GM23338 (cell line): ENCODE data around the gene IGF2BP2. TPM values are rescaled to one million over a fixed set of nuclear protein-coding genes. Genes with fewer than 3 reads are reported as not detected.
"Not testable (repeated sequence)": the region's sequence is repeated elsewhere in the genome, so short reads cannot be mapped to it uniquely, and the experiment has no call there.

Experiments used
- ATAC-seq: fragments of 200-7000 bp; cut with Tn5 transposase; 3 replicates; pipeline ENCODE4 v1.9.1; 2020
- DNase-seq: peaks from one replicate; pipeline ENCODE4 v3.0.0-alpha.2; 2015; ENCODE audit warnings: low spot score
- H2AFZ ChIP-seq: fragments of 200-600 bp; sonication (generic); 2 replicates; pipeline ENCODE4 v1.8.0; 2016; ENCODE audit warnings: antibody characterized with exemption, mild to moderate bottlenecking, moderate library complexity
- H3F3A ChIP-seq: fragments of 200-600 bp; sonication (generic); replicated peaks from 2 replicates; pipeline ENCODE4 v1.8.0; 2017; ENCODE audit warnings: antibody characterized with exemption, mixed run types, low read depth
- H3K27ac ChIP-seq: fragments of 200-600 bp; sonication (generic); 2 replicates; pipeline ENCODE4 v1.6.1; 2016; ENCODE audit warnings: low read depth
- H3K27me3 ChIP-seq: fragments of 200-600 bp; sonication (generic); 2 replicates; pipeline ENCODE4 v1.8.0; 2016; ENCODE audit warnings: mild to moderate bottlenecking, mixed run types, moderate library complexity; ENCODE audit not compliant: insufficient read depth
- H3K36me3 ChIP-seq: fragments of 200-600 bp; sonication (generic); 2 replicates; pipeline ENCODE4 v1.8.0; 2016; ENCODE audit warnings: mild to moderate bottlenecking; ENCODE audit not compliant: insufficient read depth
- H3K4me1 ChIP-seq: fragments of 200-600 bp; sonication (generic); 2 replicates; pipeline ENCODE4 v1.8.0; 2016; ENCODE audit warnings: mild to moderate bottlenecking, moderate library complexity; ENCODE audit not compliant: insufficient read depth
- H3K4me2 ChIP-seq: fragments of 200-600 bp; sonication (generic); 2 replicates; pipeline ENCODE4 v1.7.1; 2017; ENCODE audit warnings: mixed run types
- H3K4me3 ChIP-seq: fragments of 200-600 bp; sonication (generic); 2 replicates; pipeline ENCODE4 v1.6.1; 2016; ENCODE audit warnings: mixed run types
- H3K79me2 ChIP-seq: fragments of 200-600 bp; sonication (generic); replicated peaks from 2 replicates; pipeline ENCODE4 v1.8.0; 2017; ENCODE audit warnings: mild to moderate bottlenecking; ENCODE audit not compliant: insufficient read depth
- H3K9me2 ChIP-seq: fragments of 200-600 bp; sonication (generic); 2 replicates; pipeline ENCODE4 v1.8.0; 2017; ENCODE audit not compliant: insufficient read depth
- H4K20me1 ChIP-seq: fragments of 200-600 bp; sonication (generic); replicated peaks from 2 replicates; pipeline ENCODE4 v1.8.0; 2017; ENCODE audit warnings: mild to moderate bottlenecking; ENCODE audit not compliant: insufficient read depth
- H3K27ac Mint-ChIP-seq: 2 replicates; pipeline ENCODE4 v1.8.0; 2020; ENCODE audit warnings: inconsistent platforms, mild to moderate bottlenecking, moderate library complexity, mixed read lengths
- H3K27me3 Mint-ChIP-seq: 3 replicates; pipeline ENCODE4 v1.8.0; 2022; ENCODE audit warnings: low read depth, mild to moderate bottlenecking, moderate library complexity, mixed read lengths, inconsistent platforms; ENCODE audit not compliant: insufficient read depth, poor library complexity
- H3K36me3 Mint-ChIP-seq: 3 replicates; pipeline ENCODE4 v1.8.0; 2021; ENCODE audit warnings: low read depth, mild to moderate bottlenecking, inconsistent platforms, moderate library complexity, mixed read lengths
- H3K4me1 Mint-ChIP-seq: 3 replicates; pipeline ENCODE4 v1.8.0; 2020; ENCODE audit warnings: mild to moderate bottlenecking, inconsistent platforms, mixed read lengths
- H3K4me3 Mint-ChIP-seq: 3 replicates; pipeline ENCODE4 v1.8.0; 2021; ENCODE audit warnings: moderate library complexity, mild to moderate bottlenecking, inconsistent platforms, mixed read lengths
- H3K9me3 Mint-ChIP-seq: 3 replicates; pipeline ENCODE4 v1.8.0; 2020; ENCODE audit warnings: moderate library complexity, mild to moderate bottlenecking, inconsistent platforms, mixed read lengths
- CREB1 ChIP-seq: fragments of 250-450 bp; sonication (Bioruptor Pico); IDR thresholded peaks from 2 replicates; pipeline ENCODE4 v1.5.0; 2020; ENCODE audit warnings: low read depth, mild to moderate bottlenecking, moderate library complexity
- CTCF ChIP-seq, 2 experiments: fragments of 200-600 bp in 1 of 2; sonication (generic) in 1 of 2; conservative IDR thresholded peaks; 2 replicates each; pipeline versions ENCODE4 v1.5.1 to v1.6.1; 2016 to 2017; ENCODE audit warnings: antibody characterized with exemption in 2 of 2, low read depth in 2 of 2, mild to moderate bottlenecking in 2 of 2, moderate library complexity in 1 of 2
- ETS1 ChIP-seq: IDR thresholded peaks from 2 replicates; pipeline ENCODE4 v1.6.1; 2016; ENCODE audit warnings: antibody characterized with exemption
- EZH2 ChIP-seq: fragments of 200-600 bp; sonication (generic); IDR thresholded peaks from one replicate; pipeline ENCODE4 v1.8.0; 2017; ENCODE audit warnings: antibody characterized with exemption, mild to moderate bottlenecking, low read depth; ENCODE audit not compliant: unreplicated experiment
- EZH2phosphoT487 ChIP-seq: fragments of 200-600 bp; sonication (generic); IDR thresholded peaks from one replicate; pipeline ENCODE4 v1.8.1; 2018; ENCODE audit warnings: antibody characterized with exemption; ENCODE audit not compliant: unreplicated experiment
- JUNB ChIP-seq: IDR thresholded peaks from one replicate; pipeline ENCODE4 v1.6.1; 2016; ENCODE audit warnings: antibody characterized with exemption; ENCODE audit not compliant: unreplicated experiment
- NANOG ChIP-seq: IDR thresholded peaks from 2 replicates; pipeline ENCODE4 v1.6.1; 2016; ENCODE audit warnings: antibody characterized with exemption, borderline replicate concordance
- POLR2AphosphoS5 ChIP-seq: IDR thresholded peaks from 2 replicates; pipeline ENCODE4 v1.6.1; 2016; ENCODE audit warnings: antibody characterized with exemption, low read depth
- STAT1 ChIP-seq: IDR thresholded peaks from one replicate; pipeline ENCODE4 v1.6.1; 2016; ENCODE audit warnings: antibody characterized with exemption; ENCODE audit not compliant: unreplicated experiment
- ZNF114 ChIP-seq: fragments of 250-450 bp; sonication (Bioruptor Pico); IDR thresholded peaks from 2 replicates; pipeline ENCODE4 v1.5.0; 2020; ENCODE audit warnings: mild to moderate bottlenecking, moderate library complexity
- ZNF331 ChIP-seq: fragments of 250-450 bp; sonication (Bioruptor Pico); IDR thresholded peaks from 2 replicates; pipeline ENCODE4 v1.5.0; 2020; ENCODE audit warnings: low read depth, mild to moderate bottlenecking, moderate library complexity
- polyA plus RNA-seq: library from polyadenylated mRNA; unstranded; fragments of >200 nt; fragmentation: Nextera tagmentation; extraction: Ambion mirVana; gene quantifications from 2 replicates; pipeline ENCODE4 v1.2.1, GENCODE V29; 2016
- total RNA-seq: library from RNA; depleted of rRNA; stranded (reverse); fragments of >200 nt; shearing (Covaris generic); gene quantifications from 2 replicates; pipeline ENCODE4 v1.2.3, GENCODE V29; 2014

Gene IGF2BP2
- total and polyA plus RNA-seq, 2 experiments from 2014 or later: 82.9 to 84.5 TPM

- TF ChIP-seq EZH2: no peak
- TF ChIP-seq NANOG: no peak
- no peak for TF ChIP-seq POLR2AphosphoS5
- TF ChIP-seq JUNB: no peak
These were observed 185.1 kb downstream of the IGF2BP2 start (continued) for GRCh38 chr3:185639632-185640206.

- H3K79me2 ChIP-seq, H4K20me1 ChIP-seq, H3F3A ChIP-seq, ATAC-seq, H2AFZ ChIP-seq, H3K4me2 ChIP-seq, H3K4me3 Mint-ChIP-seq, H3K9me2 ChIP-seq, H3K36me3 ChIP-seq, H3K4me3 ChIP-seq, H3K27ac ChIP-seq, H3K27ac Mint-ChIP-seq, DNase-seq, H3K9me3 Mint-ChIP-seq, H3K27me3 ChIP-seq, H3K4me1 Mint-ChIP-seq, H3K4me1 ChIP-seq: not testable (repeated sequence)
- Mint-ChIP-seq H3K36me3 (peaks cover 12% of the 10 kb centered on the region), H3K27me3 (peaks cover 17% of the 10 kb centered on the region)
These were observed 186.2 kb downstream of the IGF2BP2 start for GRCh38 chr3:185638651-185639050.

- Histone ChIP-seq H3K4me2 (no peak overlapping the region), H3K9me2 (no peaks in the 10 kb centered on the region), H4K20me1 (no peaks in the 10 kb centered on the region), H3K27me3 (no peaks in the 10 kb centered on the region), H3F3A (no peaks in the 10 kb centered on the region), H3K27ac (no peak overlapping the region), H3K4me1 (no peaks in the 10 kb centered on the region), H2AFZ (no peak overlapping the region), H3K4me3 (no peak overlapping the region), H3K36me3 (no peaks in the 10 kb centered on the region), H3K79me2 (no peaks in the 10 kb centered on the region)
- H3K4me1 Mint-ChIP-seq: no peaks in the 10 kb centered on the region; the same call in 1 of the 3 replicates
- no peak overlapping the region for H3K27ac Mint-ChIP-seq
- H3K27me3 Mint-ChIP-seq: peaks cover 17% of the 10 kb centered on the region
- DNase-seq (no peak), ATAC-seq (no peak)
- peaks cover 9% of the 10 kb centered on the region for H3K36me3 Mint-ChIP-seq
- H3K4me3 Mint-ChIP-seq: no peak overlapping the region
- H3K9me3 Mint-ChIP-seq: no peaks in the 10 kb centered on the region
- TF ChIP-seq ZNF114 (CRISPR knock-in tag): no peak
- no peak for TF ChIP-seq CREB1 (CRISPR knock-in tag)
- no peak for TF ChIP-seq EZH2
- no peak for TF ChIP-seq ZNF331
- TF ChIP-seq STAT1: no peak
- no peak; the same call in 1 of the 2 replicates for TF ChIP-seq POLR2AphosphoS5
- no peak for TF ChIP-seq EZH2phosphoT487
- no peak for TF ChIP-seq ETS1
- TF ChIP-seq CTCF (conservative IDR thresholded peaks at IDR 0.05; ENCODE audit: low read depth in 2 of 2): no peak
These were observed 187.5 kb downstream of the IGF2BP2 start for GRCh38 chr3:185637388-185637787.
